CD4-positive, alpha-beta T cell treated with Interleukin-15 for 1 hour (primary cell): ENCODE results near the gene SSBP1.
"Not testable (repeated sequence)": the region's sequence is repeated elsewhere in the genome, so short reads cannot be mapped to it uniquely, and the experiment has no call there.

ENCODE experiments used
- DNase-seq: peaks from one replicate; pipeline ENCODE4 v3.0.0-alpha.2; 2020

Gene SSBP1

GRCh38 chr7:141737836-141738591 is at the start of gene SSBP1:
Gene SSBP1 (plus strand): TSS chr7:141738358. CDS start chr7:141739167, 809 bp downstream.
- peak; percentile 91 for DNase-seq

- not testable (repeated sequence) for DNase-seq
These were observed 48.9 kb upstream of the SSBP1 start for GRCh38 chr7:141689072-141689825.

GRCh38 chr7:141691540-141691939 is 46.6 kb upstream of the SSBP1 start:
- no peak for DNase-seq

GRCh38 chr7:141691961-141692360 is 46.2 kb upstream of the SSBP1 start:
- no peak for DNase-seq

GRCh38 chr7:141693082-141693481 is 45.1 kb upstream of the SSBP1 start:
- no peak for DNase-seq

- DNase-seq: no peak
These were observed 42.3 kb upstream of the SSBP1 start for GRCh38 chr7:141695803-141696289.

GRCh38 chr7:141696348-141696747 is 41.8 kb upstream of the SSBP1 start:
- DNase-seq: no peak

- no peak for DNase-seq
These were observed 40.8 kb upstream of the SSBP1 start for GRCh38 chr7:141697211-141697871.

GRCh38 chr7:141698247-141699015 is 39.7 kb upstream of the SSBP1 start:
- DNase-seq: no peak

- DNase-seq: no peak
These were observed 38.3 kb upstream of the SSBP1 start for GRCh38 chr7:141699860-141700259.

GRCh38 chr7:141700296-141700847 is 37.8 kb upstream of the SSBP1 start:
- DNase-seq: no peak

- no peak for DNase-seq
These were observed 37.2 kb upstream of the SSBP1 start for GRCh38 chr7:141700848-141701371.

GRCh38 chr7:141701489-141702046 is 36.6 kb upstream of the SSBP1 start:
- peak; percentile 79 for DNase-seq

GRCh38 chr7:141702047-141702567 is 36.1 kb upstream of the SSBP1 start, which contains the start of gene DENND11:
Gene DENND11 (minus strand): TSS chr7:141702166. CDS start chr7:141702153, 13 bp downstream.
- DNase-seq: peak; percentile 53

- no peak for DNase-seq
These were observed 35.3 kb upstream of the SSBP1 start for GRCh38 chr7:141702892-141703291.

- DNase-seq: no peak
These were observed 34.0 kb upstream of the SSBP1 start for GRCh38 chr7:141704112-141704511.

- DNase-seq: no peak
These were observed 33.4 kb upstream of the SSBP1 start for GRCh38 chr7:141704741-141705140.

- no peak for DNase-seq
These were observed 31.7 kb upstream of the SSBP1 start for GRCh38 chr7:141706239-141707064.

GRCh38 chr7:141708351-141708750 is 29.8 kb upstream of the SSBP1 start, which contains the start of gene WEE2:
Gene WEE2 (plus strand): TSS chr7:141708353. CDS start chr7:141708759, 406 bp downstream.
- DNase-seq: no peak

GRCh38 chr7:141709318-141709717 is 28.8 kb upstream of the SSBP1 start:
- no peak for DNase-seq
